GM12878 (cell line): ENCODE measurements around the gene JUN. TPM values are rescaled to one million over a fixed set of nuclear protein-coding genes. Genes with fewer than 3 reads are reported as not detected.
A peak's percentile ranks its signal among the peaks of the same experiment; 100 is the strongest.

Experiments
- ATF7 ChIP-seq: fragments of 450-650 bp; IDR thresholded peaks from 2 replicates; pipeline ENCODE4 v1.6.1; 2016; ENCODE audit warnings: low read depth, mild to moderate bottlenecking
- CBFB ChIP-seq: IDR thresholded peaks from 2 replicates; pipeline ENCODE4 v1.6.1; 2016; ENCODE audit warnings: antibody characterized with exemption, low read depth
- CHD1 ChIP-seq: IDR thresholded peaks from 2 replicates; pipeline ENCODE4 v1.6.1; 2012; ENCODE audit warnings: low read depth, low read length, improper control_type of control experiment
- CHD4 ChIP-seq: fragments of 200-600 bp; sonication (generic); IDR thresholded peaks from 2 replicates; pipeline ENCODE4 v1.6.1; 2016; ENCODE audit warnings: mild to moderate bottlenecking
- IKZF2 ChIP-seq, 2 experiments: fragments of 450-650 bp; IDR thresholded peaks; 2 replicates each; pipeline ENCODE4 v1.6.1; 2017; ENCODE audit warnings: mild to moderate bottlenecking in 2 of 2, moderate library complexity in 2 of 2
- IRF4 ChIP-seq: IDR thresholded peaks from 2 replicates; pipeline ENCODE4 v1.6.1; 2011; ENCODE audit warnings: low read depth, low read length
- LARP7 ChIP-seq: fragments of 450-650 bp; IDR thresholded peaks from 2 replicates; pipeline ENCODE4 v1.6.1; 2017; ENCODE audit warnings: mild to moderate bottlenecking
- NR2C2 ChIP-seq: IDR thresholded peaks from 2 replicates; pipeline ENCODE4 v1.6.1; 2011; ENCODE audit warnings: borderline replicate concordance, low read depth; ENCODE audit not compliant: control insufficient read depth, insufficient read length
- RBBP5 ChIP-seq: fragments of 200-600 bp; sonication (generic); conservative IDR thresholded peaks from 2 replicates; pipeline ENCODE4 v1.6.1; 2016
- RUNX3 ChIP-seq: IDR thresholded peaks from 2 replicates; pipeline ENCODE4 v1.6.1; 2012; ENCODE audit warnings: low read length, inconsistent platforms
- SMARCA5 ChIP-seq: fragments of 450-650 bp; IDR thresholded peaks from 2 replicates; pipeline ENCODE4 v1.6.1; 2017; ENCODE audit warnings: mild to moderate bottlenecking
- SRF ChIP-seq, 2 experiments: IDR thresholded peaks; 2 replicates each; pipeline ENCODE4 v1.6.1; 2011; ENCODE audit warnings: low read depth in 2 of 2, low read length in 2 of 2, mild to moderate bottlenecking in 1 of 2, moderate library complexity in 1 of 2
- TARDBP ChIP-seq: IDR thresholded peaks from 2 replicates; pipeline ENCODE4 v1.6.1; 2016; ENCODE audit warnings: borderline replicate concordance
- USF2 ChIP-seq: IDR thresholded peaks from 2 replicates; pipeline ENCODE4 v1.6.1; 2011; ENCODE audit warnings: low read depth, low read length, improper control_type of control experiment, borderline replicate concordance
- ZBTB40 ChIP-seq: fragments of 450-650 bp; IDR thresholded peaks from 2 replicates; pipeline ENCODE4 v1.6.1; 2016; ENCODE audit warnings: mild to moderate bottlenecking, moderate library complexity, borderline replicate concordance
- ZSCAN29 ChIP-seq: fragments of 450-650 bp; IDR thresholded peaks from 2 replicates; pipeline ENCODE4 v1.6.1; 2017; ENCODE audit warnings: mild to moderate bottlenecking, moderate library complexity
- polyA plus RNA-seq, 11 experiments: library from polyadenylated mRNA; depleted of rRNA in 4 of 11; unstranded in 6 of 11; stranded (reverse) in 5 of 11; fragments of >200 nt; fragmentation: Nextera tagmentation in 4 of 11; fragmentation: Illumina TruSeq in 1 of 11; extraction: Ambion mirVana in 4 of 11; extraction: Trizol in 1 of 11; gene quantifications; 1 replicate in 1 of 11; 2 replicates in 10 of 11; pipeline versions ENCODE4 v1.2.1 to v1.2.3, GENCODE V29; 2011 to 2016; ENCODE audit warnings: inconsistent platforms in 2 of 11, missing spikeins in 2 of 11, low read depth in 1 of 11
- total RNA-seq, 4 experiments: library from RNA; depleted of rRNA in 3 of 4; stranded (reverse); fragments of >200 nt in 3 of 4; fragmentation: Illumina TruSeq in 1 of 4; extraction: Trizol in 1 of 4; gene quantifications; 2 replicates each; pipeline versions ENCODE4 v1.2.1 to v1.2.3, GENCODE V29; 2013 to 2021
- TF ChIP-seq, protein P1 (sequence below): fragments of 450-650 bp; IDR thresholded peaks from 2 replicates; pipeline ENCODE4 v1.6.1; 2017; ENCODE audit warnings: mild to moderate bottlenecking, moderate library complexity
- TF ChIP-seq, protein P2 (sequence below): IDR thresholded peaks from 2 replicates; pipeline ENCODE4 v1.6.1; 2012; ENCODE audit warnings: low read depth, low read length, improper control_type of control experiment
- TF ChIP-seq, protein P3 (sequence below): fragments of 450-650 bp; IDR thresholded peaks from 2 replicates; pipeline ENCODE4 v1.6.1; 2016; ENCODE audit warnings: mild to moderate bottlenecking

The JUN gene
- total and polyA plus RNA-seq, 10 of the 15 experiments (the other 5 are each of a cell fraction or from before 2014, with no cell fraction given): 0.18 to 8.4 (median 2.8) TPM

DNA sequence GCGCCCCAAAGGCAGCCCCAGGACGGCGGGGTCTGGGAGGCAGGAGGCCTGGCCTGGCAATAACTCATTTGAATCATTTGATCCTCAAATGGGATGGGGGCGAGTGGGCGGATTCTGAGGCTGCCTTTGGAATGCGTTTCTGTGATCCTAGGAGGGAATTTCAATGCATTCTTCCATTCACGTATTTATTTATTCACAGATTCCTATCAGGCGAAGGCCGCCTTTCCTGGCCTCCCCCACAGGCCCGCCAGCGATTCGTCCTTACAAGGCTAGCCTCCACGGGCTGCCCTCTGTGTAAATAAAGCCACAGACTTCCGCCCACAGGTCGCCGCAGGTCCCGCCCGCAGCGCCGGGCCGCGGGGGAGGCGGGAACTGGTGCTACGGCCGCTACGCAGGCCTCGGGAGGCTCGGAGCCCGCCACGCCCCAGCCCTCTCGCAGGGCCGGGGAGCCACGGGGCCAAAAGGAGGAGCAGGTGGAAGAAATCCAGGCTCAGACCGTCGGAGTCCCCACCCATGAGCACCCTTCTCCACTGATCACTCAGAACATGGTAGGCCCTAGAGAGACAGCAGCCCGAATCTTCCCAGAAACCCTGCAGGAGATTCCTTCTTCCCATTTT is 31.3 kb upstream of the JUN start (continued):
- TF ChIP-seq, protein P1, sequence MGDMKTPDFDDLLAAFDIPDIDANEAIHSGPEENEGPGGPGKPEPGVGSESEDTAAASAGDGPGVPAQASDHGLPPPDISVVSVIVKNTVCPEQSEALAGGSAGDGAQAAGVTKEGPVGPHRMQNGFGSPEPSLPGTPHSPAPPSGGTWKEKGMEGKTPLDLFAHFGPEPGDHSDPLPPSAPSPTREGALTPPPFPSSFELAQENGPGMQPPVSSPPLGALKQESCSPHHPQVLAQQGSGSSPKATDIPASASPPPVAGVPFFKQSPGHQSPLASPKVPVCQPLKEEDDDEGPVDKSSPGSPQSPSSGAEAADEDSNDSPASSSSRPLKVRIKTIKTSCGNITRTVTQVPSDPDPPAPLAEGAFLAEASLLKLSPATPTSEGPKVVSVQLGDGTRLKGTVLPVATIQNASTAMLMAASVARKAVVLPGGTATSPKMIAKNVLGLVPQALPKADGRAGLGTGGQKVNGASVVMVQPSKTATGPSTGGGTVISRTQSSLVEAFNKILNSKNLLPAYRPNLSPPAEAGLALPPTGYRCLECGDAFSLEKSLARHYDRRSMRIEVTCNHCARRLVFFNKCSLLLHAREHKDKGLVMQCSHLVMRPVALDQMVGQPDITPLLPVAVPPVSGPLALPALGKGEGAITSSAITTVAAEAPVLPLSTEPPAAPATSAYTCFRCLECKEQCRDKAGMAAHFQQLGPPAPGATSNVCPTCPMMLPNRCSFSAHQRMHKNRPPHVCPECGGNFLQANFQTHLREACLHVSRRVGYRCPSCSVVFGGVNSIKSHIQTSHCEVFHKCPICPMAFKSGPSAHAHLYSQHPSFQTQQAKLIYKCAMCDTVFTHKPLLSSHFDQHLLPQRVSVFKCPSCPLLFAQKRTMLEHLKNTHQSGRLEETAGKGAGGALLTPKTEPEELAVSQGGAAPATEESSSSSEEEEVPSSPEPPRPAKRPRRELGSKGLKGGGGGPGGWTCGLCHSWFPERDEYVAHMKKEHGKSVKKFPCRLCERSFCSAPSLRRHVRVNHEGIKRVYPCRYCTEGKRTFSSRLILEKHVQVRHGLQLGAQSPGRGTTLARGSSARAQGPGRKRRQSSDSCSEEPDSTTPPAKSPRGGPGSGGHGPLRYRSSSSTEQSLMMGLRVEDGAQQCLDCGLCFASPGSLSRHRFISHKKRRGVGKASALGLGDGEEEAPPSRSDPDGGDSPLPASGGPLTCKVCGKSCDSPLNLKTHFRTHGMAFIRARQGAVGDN: 0 out of 2 replicates have a peak, but pooled peaks have one; percentile 27
- TF ChIP-seq ZBTB40 (no peak), TARDBP (no peak), NR2C2 (no peak), ZSCAN29 (no peak), LARP7 (0 out of 2 replicates have a peak, but pooled peaks have one; percentile 11), RUNX3 (peak; percentile 90), SRF (IDR thresholded peaks at IDR 0.05; ENCODE audit: low read depth in 2 of 2, low read length in 2 of 2) (no peak), USF2 (no peak), ATF7 (no peak), SMARCA5 (peak; percentile 0; the same call in 1 of the 2 replicates), CBFB (peak; percentile 71), IRF4 (no peak), RBBP5 (no peak), IKZF2 (IDR thresholded peaks at IDR 0.05) (0 out of 4 replicates have a peak, but pooled peaks of 1 of the 2 experiments have one; percentile 21), CHD1 (no peak), CHD4 (no peak)
- TF ChIP-seq, protein P2, sequence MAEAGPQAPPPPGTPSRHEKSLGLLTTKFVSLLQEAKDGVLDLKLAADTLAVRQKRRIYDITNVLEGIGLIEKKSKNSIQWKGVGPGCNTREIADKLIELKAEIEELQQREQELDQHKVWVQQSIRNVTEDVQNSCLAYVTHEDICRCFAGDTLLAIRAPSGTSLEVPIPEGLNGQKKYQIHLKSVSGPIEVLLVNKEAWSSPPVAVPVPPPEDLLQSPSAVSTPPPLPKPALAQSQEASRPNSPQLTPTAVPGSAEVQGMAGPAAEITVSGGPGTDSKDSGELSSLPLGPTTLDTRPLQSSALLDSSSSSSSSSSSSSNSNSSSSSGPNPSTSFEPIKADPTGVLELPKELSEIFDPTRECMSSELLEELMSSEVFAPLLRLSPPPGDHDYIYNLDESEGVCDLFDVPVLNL: no peak
- TF ChIP-seq, protein P3, sequence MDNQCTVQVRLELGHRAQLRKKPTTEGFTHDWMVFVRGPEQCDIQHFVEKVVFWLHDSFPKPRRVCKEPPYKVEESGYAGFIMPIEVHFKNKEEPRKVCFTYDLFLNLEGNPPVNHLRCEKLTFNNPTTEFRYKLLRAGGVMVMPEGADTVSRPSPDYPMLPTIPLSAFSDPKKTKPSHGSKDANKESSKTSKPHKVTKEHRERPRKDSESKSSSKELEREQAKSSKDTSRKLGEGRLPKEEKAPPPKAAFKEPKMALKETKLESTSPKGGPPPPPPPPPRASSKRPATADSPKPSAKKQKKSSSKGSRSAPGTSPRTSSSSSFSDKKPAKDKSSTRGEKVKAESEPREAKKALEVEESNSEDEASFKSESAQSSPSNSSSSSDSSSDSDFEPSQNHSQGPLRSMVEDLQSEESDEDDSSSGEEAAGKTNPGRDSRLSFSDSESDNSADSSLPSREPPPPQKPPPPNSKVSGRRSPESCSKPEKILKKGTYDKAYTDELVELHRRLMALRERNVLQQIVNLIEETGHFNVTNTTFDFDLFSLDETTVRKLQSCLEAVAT: no peak
